ENCODE results near the gene CDKN2A.

The CDKN2A gene

DNA sequence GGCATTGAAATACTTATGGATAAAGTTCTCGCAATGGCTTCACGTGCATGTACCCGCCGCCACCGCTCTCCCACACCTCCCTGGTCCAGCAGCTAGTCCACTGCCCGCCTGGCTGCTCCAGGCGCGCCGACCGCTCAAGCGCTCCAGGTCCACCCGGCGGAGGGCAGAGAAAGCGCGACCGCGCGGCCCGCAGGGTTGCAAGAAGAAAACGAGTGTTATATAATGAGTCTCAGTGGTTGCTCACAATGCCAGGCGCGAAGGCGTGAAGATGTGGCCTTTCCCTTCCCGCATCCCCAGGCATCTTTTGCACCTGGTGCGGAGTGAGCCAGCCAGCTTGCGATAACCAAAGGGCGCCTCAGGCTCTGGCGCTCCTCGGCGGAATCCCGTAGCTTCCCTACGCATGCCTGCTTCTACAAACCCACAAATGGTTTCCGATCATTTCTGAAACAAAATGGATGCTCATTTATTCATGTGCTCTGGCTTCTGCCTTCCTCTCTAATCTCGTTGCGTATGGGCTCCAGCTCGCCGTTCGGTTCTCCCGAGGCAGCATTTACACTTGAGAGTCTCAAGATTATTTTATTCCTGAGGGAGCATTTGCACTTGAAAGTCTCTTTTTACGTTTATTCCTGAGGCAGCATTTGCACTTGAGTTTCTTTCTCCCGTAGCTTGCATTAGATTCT is 25.7 kb downstream of the CDKN2A start:
- Histone ChIP-seq H3K27ac (no peak overlapping the region), H3K36me3 (ENCODE audit: insufficient read depth) (peaks cover 28% of the 10 kb centered on the region; the same call in 1 of the 2 replicates), H3K4me2 (no peak overlapping the region), H3K27me3 (ENCODE audit: insufficient read depth, low read depth) (no peaks in the 10 kb centered on the region), H4K20me1 (ENCODE audit: insufficient read depth) (no peaks in the 10 kb centered on the region; the same call in 1 of the 2 replicates), H2AFZ (ENCODE audit: low read depth) (no peak overlapping the region), H3K9ac (no peak overlapping the region), H3K4me1 (ENCODE audit: low read depth, poor library complexity, severe bottlenecking) (peaks cover 7% of the 10 kb centered on the region), H3K4me3 (IDR thresholded peaks at IDR 0.05; ENCODE audit: insufficient read depth, low read depth, low read length) (no peak overlapping the region), H3K79me2 (ENCODE audit: insufficient read depth, low read depth) (peaks cover 22% of the 10 kb centered on the region)
- TF ChIP-seq, protein P1, sequence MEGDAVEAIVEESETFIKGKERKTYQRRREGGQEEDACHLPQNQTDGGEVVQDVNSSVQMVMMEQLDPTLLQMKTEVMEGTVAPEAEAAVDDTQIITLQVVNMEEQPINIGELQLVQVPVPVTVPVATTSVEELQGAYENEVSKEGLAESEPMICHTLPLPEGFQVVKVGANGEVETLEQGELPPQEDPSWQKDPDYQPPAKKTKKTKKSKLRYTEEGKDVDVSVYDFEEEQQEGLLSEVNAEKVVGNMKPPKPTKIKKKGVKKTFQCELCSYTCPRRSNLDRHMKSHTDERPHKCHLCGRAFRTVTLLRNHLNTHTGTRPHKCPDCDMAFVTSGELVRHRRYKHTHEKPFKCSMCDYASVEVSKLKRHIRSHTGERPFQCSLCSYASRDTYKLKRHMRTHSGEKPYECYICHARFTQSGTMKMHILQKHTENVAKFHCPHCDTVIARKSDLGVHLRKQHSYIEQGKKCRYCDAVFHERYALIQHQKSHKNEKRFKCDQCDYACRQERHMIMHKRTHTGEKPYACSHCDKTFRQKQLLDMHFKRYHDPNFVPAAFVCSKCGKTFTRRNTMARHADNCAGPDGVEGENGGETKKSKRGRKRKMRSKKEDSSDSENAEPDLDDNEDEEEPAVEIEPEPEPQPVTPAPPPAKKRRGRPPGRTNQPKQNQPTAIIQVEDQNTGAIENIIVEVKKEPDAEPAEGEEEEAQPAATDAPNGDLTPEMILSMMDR (conservative IDR thresholded peaks at IDR 0.05; ENCODE audit: low read depth, low read length), result no peak

DNA sequence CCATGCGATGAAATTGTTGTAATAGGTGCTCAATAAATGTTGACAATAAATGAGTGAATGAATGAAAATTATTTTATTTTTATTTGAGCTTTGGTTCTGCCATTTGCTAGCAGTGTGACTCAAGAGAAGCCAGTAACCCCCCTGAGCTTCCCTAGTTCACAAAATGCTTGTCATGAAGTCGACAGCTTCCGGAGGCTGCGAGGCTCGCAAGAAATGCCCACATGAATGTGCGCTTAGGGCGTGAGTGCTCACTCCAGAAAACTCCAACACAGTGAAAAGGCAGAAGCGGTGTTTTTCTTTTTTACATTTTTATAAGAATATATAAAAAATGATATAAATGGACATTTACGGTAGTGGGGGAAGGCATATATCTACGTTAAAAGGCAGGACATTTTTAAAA is 26.5 kb downstream of the CDKN2A start:
- Histone ChIP-seq H3K9ac (no peak overlapping the region), H4K20me1 (ENCODE audit: insufficient read depth) (no peaks in the 10 kb centered on the region), H3K79me2 (ENCODE audit: insufficient read depth, low read depth) (peaks cover 14% of the 10 kb centered on the region), H3K4me2 (no peak overlapping the region), H2AFZ (ENCODE audit: low read depth) (no peak overlapping the region), H3K27ac (no peak overlapping the region), H3K27me3 (ENCODE audit: insufficient read depth, low read depth) (no peaks in the 10 kb centered on the region), H3K36me3 (ENCODE audit: insufficient read depth) (peaks cover 28% of the 10 kb centered on the region; the same call in 1 of the 2 replicates), H3K4me1 (ENCODE audit: low read depth, poor library complexity, severe bottlenecking) (no peaks in the 10 kb centered on the region), H3K4me3 (IDR thresholded peaks at IDR 0.05; ENCODE audit: insufficient read depth, low read depth, low read length) (no peak overlapping the region)
- TF ChIP-seq, protein P1 (conservative IDR thresholded peaks at IDR 0.05; ENCODE audit: low read depth, low read length), result no peak

DNA sequence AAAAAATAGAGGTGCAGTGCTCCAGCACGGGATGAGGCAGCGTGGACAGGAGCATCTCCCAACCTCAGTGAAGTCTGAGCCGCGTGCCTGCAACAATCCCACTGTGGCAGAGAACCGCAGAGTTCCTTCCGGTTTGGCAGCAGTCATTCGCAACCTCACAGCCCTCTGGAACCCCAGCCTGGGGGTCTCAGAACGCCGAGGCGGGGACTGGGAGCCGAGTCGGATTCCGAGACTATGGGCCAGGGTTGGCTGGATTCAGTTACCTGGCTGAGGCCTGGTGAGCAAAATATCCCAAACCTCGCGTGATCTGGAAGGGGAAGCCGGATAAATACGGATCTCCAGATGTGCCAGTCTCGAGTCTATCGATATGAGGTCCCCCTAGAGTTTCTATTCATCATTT is 27.0 kb downstream of the CDKN2A start:
- Histone ChIP-seq H3K36me3 (ENCODE audit: insufficient read depth) (peaks cover 28% of the 10 kb centered on the region; the same call in 1 of the 2 replicates), H3K27me3 (ENCODE audit: insufficient read depth, low read depth) (no peaks in the 10 kb centered on the region), H3K9ac (no peak overlapping the region), H3K4me3 (IDR thresholded peaks at IDR 0.05; ENCODE audit: insufficient read depth, low read depth, low read length) (no peak overlapping the region), H3K4me1 (ENCODE audit: low read depth, poor library complexity, severe bottlenecking) (no peaks in the 10 kb centered on the region), H4K20me1 (ENCODE audit: insufficient read depth) (no peaks in the 10 kb centered on the region), H3K27ac (no peak overlapping the region), H3K4me2 (no peak overlapping the region), H3K79me2 (ENCODE audit: insufficient read depth, low read depth) (peaks cover 9% of the 10 kb centered on the region), H2AFZ (ENCODE audit: low read depth) (no peak overlapping the region)
- TF ChIP-seq, protein P1 (conservative IDR thresholded peaks at IDR 0.05; ENCODE audit: low read depth, low read length), result no peak

DNA sequence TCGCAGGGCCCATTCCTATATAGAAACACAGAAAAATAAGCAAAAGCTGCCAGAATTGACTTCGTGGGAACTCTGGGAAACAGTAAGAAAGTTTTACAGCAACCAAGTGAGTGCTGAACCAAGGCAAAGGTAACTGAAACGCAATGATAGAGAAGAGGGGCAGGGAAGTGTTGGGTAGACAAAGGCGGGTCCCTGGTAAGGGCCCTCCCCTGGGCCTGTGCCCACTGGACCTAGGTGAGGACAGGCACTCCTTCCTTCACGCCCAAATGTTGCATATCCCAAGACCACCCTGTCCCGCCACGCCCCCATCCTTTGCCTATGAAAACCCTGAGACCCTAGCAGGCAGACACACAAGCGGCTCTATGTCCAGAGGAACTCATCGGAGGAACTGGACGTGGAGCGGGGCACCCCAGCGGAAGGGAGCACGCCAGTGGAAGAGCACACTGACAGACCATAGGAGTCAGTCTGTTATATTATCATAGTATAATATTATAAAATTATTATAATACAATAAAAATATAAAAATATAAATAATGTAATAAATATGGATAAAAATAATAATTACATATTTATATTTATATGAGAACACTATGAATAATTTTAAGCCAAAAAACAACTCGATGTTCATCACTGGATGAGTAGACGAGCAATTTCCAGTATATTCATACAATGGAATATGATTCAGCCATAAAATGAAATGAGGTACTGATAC is 27.9 kb downstream of the CDKN2A start:
- Histone ChIP-seq H3K4me2 (no peak overlapping the region), H3K9ac (no peak overlapping the region)

More for the DNA sequence above, 27.9 kb downstream of the CDKN2A start:
- Histone ChIP-seq H3K27me3 (ENCODE audit: insufficient read depth, low read depth) (no peaks in the 10 kb centered on the region), H3K27ac (no peak overlapping the region), H3K79me2 (ENCODE audit: insufficient read depth, low read depth) (peaks cover 3% of the 10 kb centered on the region; the same call in 1 of the 2 replicates), H3K36me3 (ENCODE audit: insufficient read depth) (peaks cover 28% of the 10 kb centered on the region; the same call in 1 of the 2 replicates), H3K4me3 (IDR thresholded peaks at IDR 0.05; ENCODE audit: insufficient read depth, low read depth, low read length) (no peak overlapping the region), H2AFZ (ENCODE audit: low read depth) (no peak overlapping the region), H3K4me1 (ENCODE audit: low read depth, poor library complexity, severe bottlenecking) (no peaks in the 10 kb centered on the region), H4K20me1 (ENCODE audit: insufficient read depth) (no peaks in the 10 kb centered on the region)
- TF ChIP-seq, protein P1 (conservative IDR thresholded peaks at IDR 0.05; ENCODE audit: low read depth, low read length), result no peak
